Ectodermal cell (in vitro differentiated cells): ENCODE data around the gene HSD17B7.
"Not testable (repeated sequence)": the region's sequence is repeated elsewhere in the genome, so short reads cannot be mapped to it uniquely, and the experiment has no call there.

Experiments
- H3K27ac ChIP-seq: 2 replicates; pipeline ENCODE4 v1.7.0; 2013; ENCODE audit warnings: mild to moderate bottlenecking, low read depth, low read length; ENCODE audit not compliant: insufficient read depth, poor library complexity, severe bottlenecking
- H3K27me3 ChIP-seq: 2 replicates; pipeline ENCODE4 v1.7.0; 2013; ENCODE audit warnings: mild to moderate bottlenecking, low read length; ENCODE audit not compliant: insufficient read depth, control insufficient read depth, poor library complexity, severe bottlenecking
- H3K36me3 ChIP-seq: one replicate; pipeline ENCODE4 v1.7.0; 2013; ENCODE audit warnings: low read length; ENCODE audit not compliant: control insufficient read depth, insufficient read depth
- H3K4me1 ChIP-seq: one replicate; pipeline ENCODE4 v1.7.0; 2013; ENCODE audit warnings: low read length; ENCODE audit not compliant: control insufficient read depth, insufficient read depth
- H3K4me3 ChIP-seq: 2 replicates; pipeline ENCODE4 v1.7.0; 2013; ENCODE audit warnings: low read depth, low read length, control low read depth; ENCODE audit not compliant: insufficient read depth
- H3K9me3 ChIP-seq: 2 replicates; pipeline ENCODE4 v1.7.0; 2013; ENCODE audit warnings: mild to moderate bottlenecking, low read length, moderate library complexity; ENCODE audit not compliant: control insufficient read depth
- WGBS, 2 experiments: methylation state at CpG; one replicate each; pipeline ENCODE4 v1.1.7; 2013; ENCODE audit warnings: missing lambda C conversion rate in 2 of 2; 5-methylcytosine and 5-hydroxymethylcytosine counted together

HSD17B7 gene

DNA sequence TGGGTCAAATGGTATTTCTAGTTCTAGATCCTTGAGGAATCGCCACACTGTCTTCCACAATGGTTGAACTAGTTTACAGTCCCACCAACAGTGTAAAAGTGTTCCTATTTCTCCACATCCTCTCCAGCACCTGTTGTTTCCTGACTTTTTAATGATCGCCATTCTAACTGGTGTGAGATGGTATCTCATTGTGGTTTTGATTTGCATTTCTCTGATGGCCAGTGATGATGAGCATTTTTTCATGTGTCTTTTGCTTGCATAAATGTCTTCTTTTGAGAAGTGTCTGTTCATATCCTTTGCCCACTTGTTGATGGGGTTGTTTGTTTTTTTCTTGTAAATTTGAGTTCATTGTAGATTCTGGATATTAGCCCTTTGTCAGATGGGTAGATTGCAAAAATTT, 17.0 kb downstream of the HSD17B7 start:
- H3K36me3 ChIP-seq, H3K27me3 ChIP-seq, H3K27ac ChIP-seq, H3K9me3 ChIP-seq, H3K4me1 ChIP-seq, H3K4me3 ChIP-seq: not testable (repeated sequence)
- no CpG with 5 or more reads among the region's 2 CpGs for WGBS, 2 experiments

DNA sequence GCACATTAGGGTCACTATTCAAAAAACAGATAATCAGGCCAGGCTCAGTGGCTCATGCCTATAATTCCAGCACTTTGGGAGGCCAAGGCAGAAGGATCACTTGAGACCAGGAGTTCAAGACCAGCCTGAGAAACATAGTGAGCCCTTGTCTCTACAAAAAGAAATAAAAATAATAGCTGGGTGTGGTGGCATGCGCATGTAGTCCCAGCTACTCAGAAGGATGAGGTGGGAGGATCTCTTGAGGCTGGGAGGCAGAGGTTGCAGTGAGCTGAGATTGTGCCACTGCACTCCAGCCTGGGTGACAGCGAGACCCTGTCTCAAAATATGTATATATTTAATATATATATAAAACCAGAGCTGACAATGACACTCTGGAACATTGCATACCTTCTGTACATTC, 21.9 kb downstream of the HSD17B7 start:
- 94 to 95% methylated on average over 1 of the region's 2 CpGs for WGBS, 2 experiments
- not testable (repeated sequence) for H3K27ac ChIP-seq, H3K9me3 ChIP-seq, H3K36me3 ChIP-seq, H3K4me3 ChIP-seq, H3K27me3 ChIP-seq, H3K4me1 ChIP-seq

DNA sequence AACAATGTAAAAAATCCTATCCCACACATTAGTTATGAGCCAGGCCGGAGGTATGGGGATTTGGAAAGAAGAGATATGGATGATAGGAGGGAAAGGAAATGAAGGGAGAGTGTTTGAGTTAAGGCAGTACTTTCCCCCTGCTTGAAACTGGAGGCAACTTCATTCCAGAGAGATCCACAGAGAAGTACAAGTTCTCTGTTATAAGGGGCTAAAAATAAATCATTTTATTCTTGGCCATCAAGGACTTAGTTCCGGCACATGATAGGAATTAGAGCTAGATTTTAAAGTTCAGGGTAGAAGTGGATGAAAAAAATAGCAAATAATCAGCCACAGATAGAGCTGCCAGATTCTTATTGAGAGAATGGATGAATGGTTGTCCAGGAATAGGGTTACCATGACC, 27.6 kb downstream of the HSD17B7 start:
- peaks cover 17% of the 10 kb centered on the region for H3K27me3 ChIP-seq
- H3K27ac ChIP-seq, H3K4me1 ChIP-seq, H3K36me3 ChIP-seq, H3K9me3 ChIP-seq, H3K4me3 ChIP-seq: not testable (repeated sequence)
- 85% methylated on average over 2 of the region's 2 CpGs; no CpG with 5 or more reads in 1 of the 2 experiments for WGBS, 2 experiments

DNA sequence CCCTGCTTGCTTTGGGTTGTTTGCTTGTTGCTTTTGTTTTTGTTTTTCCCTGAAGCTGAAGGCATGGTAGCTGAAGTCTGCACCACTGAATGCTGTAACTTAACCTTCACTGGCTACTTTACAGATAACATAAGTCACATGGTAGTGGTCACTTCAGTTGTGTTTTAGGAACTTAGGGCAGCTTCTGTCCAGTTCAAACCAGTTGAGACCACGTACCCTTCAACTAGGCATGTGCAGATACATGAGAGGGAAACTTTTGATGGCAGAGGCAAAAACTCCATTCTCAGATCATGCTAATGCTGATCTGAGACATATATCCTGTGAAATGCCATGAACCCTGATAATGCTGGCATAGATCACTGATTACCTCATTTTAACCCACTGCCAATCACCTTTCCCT, 28.2 kb downstream of the HSD17B7 start:
- not testable (repeated sequence) for H3K4me3 ChIP-seq, H3K4me1 ChIP-seq, H3K27ac ChIP-seq, H3K36me3 ChIP-seq, H3K9me3 ChIP-seq
- peaks cover 17% of the 10 kb centered on the region for H3K27me3 ChIP-seq
- WGBS, 2 experiments = 92 to 94% methylated on average over 1 of the region's 1 CpG

DNA sequence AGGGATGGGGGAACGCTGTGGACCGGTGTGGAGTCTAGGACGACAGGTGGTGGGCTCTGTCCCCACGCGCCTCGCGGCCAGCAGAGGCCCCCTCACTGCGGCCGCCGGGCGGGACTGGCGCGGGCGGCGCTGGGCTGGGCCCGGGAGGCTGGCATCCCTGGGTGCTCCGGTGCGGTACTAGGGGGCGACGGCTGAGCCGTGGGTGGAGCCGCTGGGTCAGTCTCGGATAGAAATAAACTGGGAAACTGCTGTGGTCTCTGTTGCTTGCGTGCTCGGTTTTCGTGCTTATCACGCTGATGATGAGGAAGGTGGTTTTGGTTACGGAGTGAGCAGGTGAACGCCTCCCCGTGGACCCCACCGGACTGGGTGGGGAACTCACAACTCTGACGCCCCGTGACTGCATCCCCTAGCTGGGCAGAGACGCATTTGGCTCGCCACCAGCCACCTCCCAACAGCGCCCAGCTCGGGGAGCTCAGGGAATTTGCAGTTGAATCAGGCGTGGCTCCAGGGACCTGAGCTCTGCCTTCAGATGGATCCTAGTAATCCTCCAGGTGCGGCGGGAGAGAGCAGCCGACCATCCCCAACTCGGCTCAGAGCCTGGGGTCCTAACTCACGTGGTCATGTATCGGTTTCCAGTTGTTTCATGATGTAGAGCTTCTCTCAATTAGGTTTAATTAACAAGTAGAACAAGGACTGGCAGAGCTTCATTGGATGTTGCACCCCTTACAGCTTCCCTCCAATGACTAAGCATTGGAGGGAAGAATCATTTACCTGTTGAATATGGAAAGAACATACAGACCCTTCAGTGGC, 32.1 kb downstream of the HSD17B7 start:
- Histone ChIP-seq H3K9me3 (no peaks in the 10 kb centered on the region), H3K36me3 (no peaks in the 10 kb centered on the region), H3K4me1 (no peaks in the 10 kb centered on the region), H3K27ac (no peak overlapping the region), H3K27me3 (peaks cover 17% of the 10 kb centered on the region), H3K4me3 (peak overlapping the region; percentile 46)
- WGBS, 2 experiments = 3% methylated on average over 44 of the region's 44 CpGs

DNA sequence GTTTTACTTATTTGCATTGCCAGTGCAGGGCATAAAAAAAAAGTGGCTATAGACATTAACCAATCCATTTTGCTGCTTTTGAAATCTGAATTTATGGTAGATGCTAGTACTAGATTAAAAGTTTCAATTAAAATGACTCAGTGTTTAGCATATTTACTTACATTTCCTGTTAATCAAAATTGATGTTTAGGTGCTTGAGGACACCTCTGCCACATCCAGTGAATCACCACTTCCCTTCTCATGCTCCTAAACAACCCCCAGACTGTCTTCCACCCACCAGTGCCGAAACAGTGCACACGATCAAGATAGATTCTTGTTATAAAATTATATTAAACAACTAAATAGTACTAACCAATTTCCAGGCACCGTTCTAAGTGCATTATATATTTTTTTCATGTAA, 32.7 kb downstream of the HSD17B7 start:
- Histone ChIP-seq H3K27me3 (peaks cover 17% of the 10 kb centered on the region), H3K4me3 (no peak overlapping the region), H3K4me1 (no peaks in the 10 kb centered on the region), H3K36me3 (no peaks in the 10 kb centered on the region), H3K9me3 (no peaks in the 10 kb centered on the region), H3K27ac (no peak overlapping the region)
- WGBS, 2 experiments = 100% methylated on average over 1 of the region's 3 CpGs; no CpG with 5 or more reads in 1 of the 2 experiments

DNA sequence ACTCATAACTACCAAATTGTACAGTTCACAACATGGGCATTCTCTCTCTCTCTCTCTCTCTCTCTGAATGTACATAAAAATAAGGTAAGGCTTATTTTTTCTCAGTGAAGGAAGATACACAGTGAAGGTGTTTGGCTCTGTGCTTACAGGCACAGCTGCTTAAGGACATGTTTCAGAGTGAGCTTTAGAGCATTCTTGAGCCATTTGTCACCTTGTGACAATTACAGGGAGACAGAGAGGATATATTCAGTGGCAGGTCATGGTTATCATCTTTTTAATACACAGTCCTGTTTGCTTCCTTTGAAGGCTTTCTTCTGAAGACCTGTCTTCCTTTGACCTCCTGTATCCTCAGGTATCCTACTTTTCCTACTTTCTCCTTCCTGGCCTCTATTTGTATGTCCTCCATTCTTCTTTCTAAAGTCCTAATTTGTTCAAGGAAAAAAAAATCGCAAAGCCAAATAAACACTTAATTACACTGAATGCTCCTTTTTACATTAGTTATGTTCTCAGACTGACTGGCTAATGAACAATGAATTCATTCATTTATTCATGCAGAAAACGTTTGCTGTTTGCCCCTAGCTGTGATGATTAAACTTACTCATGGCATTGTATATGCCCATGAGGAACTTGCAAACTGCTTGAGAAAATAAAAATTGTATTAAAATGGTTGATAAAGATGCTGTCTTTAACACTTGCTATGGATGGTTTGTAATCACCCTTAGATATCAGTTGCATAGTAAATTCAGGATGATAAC, 33.4 kb downstream of the HSD17B7 start:
- Histone ChIP-seq H3K9me3 (no peaks in the 10 kb centered on the region), H3K4me3 (no peak overlapping the region), H3K36me3 (no peaks in the 10 kb centered on the region), H3K4me1 (no peaks in the 10 kb centered on the region), H3K27ac (no peak overlapping the region), H3K27me3 (peaks cover 17% of the 10 kb centered on the region)
- 66 to 67% methylated on average over 2 of the region's 2 CpGs for WGBS, 2 experiments

DNA sequence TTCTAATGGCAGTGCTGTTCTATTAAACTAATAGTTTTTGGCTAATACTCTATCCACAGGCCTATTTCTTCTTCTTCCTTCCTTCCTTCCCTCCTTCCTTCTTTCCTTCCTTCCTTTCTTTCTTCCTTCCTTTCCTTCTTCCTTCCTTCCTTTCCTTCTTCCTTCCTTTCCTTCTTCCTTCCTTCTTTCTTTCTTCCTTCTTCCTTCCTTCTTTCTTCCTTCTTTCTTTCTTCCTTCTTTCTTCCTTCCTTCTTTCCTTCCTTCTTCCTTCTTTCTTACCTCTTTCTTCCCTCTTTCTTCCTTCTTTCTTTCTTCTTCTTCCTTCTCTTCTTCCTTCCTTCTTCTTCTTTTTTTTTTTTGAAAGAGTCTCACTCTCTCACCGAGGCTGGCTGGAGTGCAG, 38.8 kb downstream of the HSD17B7 start:
- H3K4me3 ChIP-seq = no peak overlapping the region
- H3K27me3 ChIP-seq = no peaks in the 10 kb centered on the region
- H3K4me1 ChIP-seq = no peaks in the 10 kb centered on the region
- H3K36me3 ChIP-seq = no peaks in the 10 kb centered on the region
- 89 to 94% methylated on average over 1 of the region's 1 CpG for WGBS, 2 experiments
- no peaks in the 10 kb centered on the region for H3K9me3 ChIP-seq
- no peak overlapping the region for H3K27ac ChIP-seq

DNA sequence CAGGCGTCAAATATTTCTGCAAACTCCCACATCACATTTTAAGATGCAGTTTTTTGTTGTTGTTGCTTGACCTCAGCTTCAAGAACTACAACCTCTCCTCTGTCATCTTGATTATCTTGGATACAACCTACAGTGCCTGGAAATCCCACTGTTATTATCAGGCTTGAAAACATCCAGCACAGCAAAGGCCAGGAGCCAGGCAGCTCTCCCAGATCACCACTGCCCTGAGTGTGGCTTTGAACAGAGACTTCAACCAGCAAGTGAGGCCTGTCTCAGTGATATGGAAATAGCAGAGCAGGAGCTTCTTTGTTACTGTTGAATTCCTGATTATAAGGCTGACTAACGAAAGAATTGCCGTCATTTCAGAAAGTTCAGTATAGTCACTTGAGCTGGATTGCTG, 42.0 kb downstream of the HSD17B7 start:
- H3K36me3 ChIP-seq = no peaks in the 10 kb centered on the region
- H3K9me3 ChIP-seq = no peaks in the 10 kb centered on the region
- 76 to 81% methylated on average over 3 of the region's 3 CpGs for WGBS, 2 experiments
- H3K4me1 ChIP-seq = no peaks in the 10 kb centered on the region
- no peak overlapping the region for H3K4me3 ChIP-seq
- H3K27me3 ChIP-seq = no peaks in the 10 kb centered on the region
- no peak overlapping the region for H3K27ac ChIP-seq

DNA sequence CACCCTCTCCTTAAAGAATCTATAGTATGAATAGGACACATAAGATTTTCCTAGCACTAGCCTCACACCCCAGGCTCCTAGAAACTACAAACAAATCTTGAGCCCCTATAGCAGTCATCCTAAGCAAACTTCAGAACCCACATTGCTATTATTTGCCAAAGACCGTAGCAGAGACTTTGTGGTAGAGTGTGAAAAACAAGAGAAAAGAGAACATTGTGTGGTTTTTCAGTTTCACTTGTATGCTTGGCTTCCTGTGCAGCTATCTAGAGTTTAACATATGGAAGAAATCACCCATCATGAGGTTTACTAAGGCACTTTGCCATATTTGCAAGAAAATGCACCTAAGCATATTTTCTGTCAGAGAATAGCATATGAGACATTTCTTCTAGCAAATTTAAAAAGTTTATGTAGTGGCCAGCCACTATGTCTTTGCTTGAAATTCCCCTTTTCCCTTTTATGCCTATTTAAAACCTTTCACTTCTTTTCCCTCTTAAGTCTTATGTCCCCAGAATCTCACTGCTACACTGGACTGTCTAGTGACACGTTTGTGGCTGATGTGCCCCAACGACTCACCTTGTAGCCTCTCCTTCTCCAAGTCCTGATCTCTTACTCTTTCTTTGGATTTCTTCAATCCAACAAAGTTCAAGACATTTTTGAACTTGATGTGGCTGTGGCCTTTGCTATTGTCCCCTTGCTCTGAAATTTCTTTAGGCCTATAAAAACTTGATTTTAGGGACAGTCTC, 44.8 kb downstream of the HSD17B7 start:
- Histone ChIP-seq H3K9me3 (no peaks in the 10 kb centered on the region), H3K4me1 (no peaks in the 10 kb centered on the region), H3K27ac (no peak overlapping the region), H3K27me3 (no peaks in the 10 kb centered on the region), H3K36me3 (no peaks in the 10 kb centered on the region), H3K4me3 (no peak overlapping the region)
- 80 to 94% methylated on average over 2 to 3 of the region's 3 CpGs for WGBS, 2 experiments
